Activated T-helper 2 cell treated with anti-CD3 and anti-CD28 coated beads, Interferon-gamma antibody, Interleukin-2, Interleukin-4, amounts not matched to agents 10 μg/mL and 5 μg/mL and 100 μg/mL, durations not matched to agents 14 hours and 24 hours and 36 hours (primary cell): ENCODE results near the gene EPHA8. TPM values are rescaled to one million over a fixed set of nuclear protein-coding genes. Genes with fewer than 3 reads are reported as not detected.

Experiments
- DNase-seq: peaks from one replicate; pipeline ENCODE4 v3.0.0; 2021; ENCODE audit warnings: low spot score
- H3K27ac Mint-ChIP-seq: one replicate; pipeline ENCODE4 v1.8.0; 2021; ENCODE audit warnings: mixed read lengths
- H3K27me3 Mint-ChIP-seq: one replicate; pipeline ENCODE4 v1.8.0; 2021; ENCODE audit warnings: low read depth, mixed read lengths
- H3K36me3 Mint-ChIP-seq: one replicate; pipeline ENCODE4 v1.8.0; 2021; ENCODE audit warnings: low read depth, mixed read lengths
- H3K4me1 Mint-ChIP-seq: one replicate; pipeline ENCODE4 v1.8.0; 2021; ENCODE audit warnings: low read depth, mixed read lengths
- H3K4me3 Mint-ChIP-seq: one replicate; pipeline ENCODE4 v1.8.0; 2021; ENCODE audit warnings: low read depth, mild to moderate bottlenecking, moderate library complexity, mixed read lengths
- H3K9me3 Mint-ChIP-seq: one replicate; pipeline ENCODE4 v1.8.0; 2021; ENCODE audit warnings: mixed read lengths
- intact Hi-C: fragments of 100-400 bp; cut with micrococcal nuclease; formaldehyde crosslinking; loops from one replicate; pipeline ENCODE4 v1.15.1; 2023
- total RNA-seq: library from RNA; stranded (reverse); gene quantifications from 2 replicates; pipeline ENCODE4 v1.2.3, GENCODE V29; 2022

EPHA8 gene
- total RNA-seq, 1 donor from 2014 or later = not detected

DNA sequence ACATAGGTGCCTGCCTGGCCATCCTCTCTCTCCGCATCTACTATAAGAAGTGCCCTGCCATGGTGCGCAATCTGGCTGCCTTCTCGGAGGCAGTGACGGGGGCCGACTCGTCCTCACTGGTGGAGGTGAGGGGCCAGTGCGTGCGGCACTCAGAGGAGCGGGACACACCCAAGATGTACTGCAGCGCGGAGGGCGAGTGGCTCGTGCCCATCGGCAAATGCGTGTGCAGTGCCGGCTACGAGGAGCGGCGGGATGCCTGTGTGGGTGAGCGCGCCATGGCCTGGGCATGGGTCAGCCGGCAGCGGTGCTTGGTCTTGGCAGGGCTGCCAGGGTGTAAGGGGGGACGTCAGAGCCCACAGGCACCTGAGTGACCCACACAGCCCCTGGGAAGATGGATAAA lies 13.3 kb downstream of the EPHA8 start:
- Mint-ChIP-seq H3K4me1 (no peaks in the 10 kb centered on the region), H3K36me3 (no peaks in the 10 kb centered on the region), H3K27ac (no peak overlapping the region), H3K9me3 (peaks cover 25% of the 10 kb centered on the region), H3K27me3 (peaks cover 2% of the 10 kb centered on the region), H3K4me3 (no peak overlapping the region)
- DNase-seq = no peak
- intact Hi-C loops = no loop called here

DNA sequence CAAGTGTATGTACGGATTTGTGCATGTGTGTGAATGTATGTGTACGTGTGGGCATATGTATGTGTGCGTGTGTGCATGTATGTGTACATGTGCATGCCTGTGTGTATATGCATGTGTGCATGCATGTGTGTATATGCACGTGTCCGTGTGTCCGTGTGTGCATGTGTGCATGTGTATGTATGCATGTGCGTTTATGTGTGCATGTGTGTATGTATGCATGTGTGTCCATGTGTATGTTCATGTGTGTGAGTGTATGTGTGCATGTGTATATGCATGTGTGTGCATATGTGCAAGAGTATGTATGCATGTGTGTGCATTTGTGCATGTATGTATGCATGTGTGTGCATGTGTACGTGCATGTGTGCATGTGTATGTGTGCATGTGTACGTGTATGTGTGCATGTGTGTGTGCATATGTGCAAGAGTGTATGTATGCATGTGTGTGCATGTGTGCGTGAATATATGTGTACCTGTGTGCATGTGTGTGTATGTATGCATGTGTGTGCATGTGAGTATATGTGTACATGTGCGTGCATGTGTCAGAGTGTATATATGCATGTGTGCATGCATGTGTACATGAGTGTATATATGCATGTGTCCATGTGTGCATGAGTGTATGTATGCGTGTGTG lies 15.6 kb downstream of the EPHA8 start:
- Mint-ChIP-seq H3K4me3 (no peak overlapping the region), H3K4me1 (no peaks in the 10 kb centered on the region), H3K36me3 (no peaks in the 10 kb centered on the region), H3K9me3 (peaks cover 25% of the 10 kb centered on the region), H3K27ac (no peak overlapping the region), H3K27me3 (no peaks in the 10 kb centered on the region)
- no peak for DNase-seq
- intact Hi-C loops = no loop called here

DNA sequence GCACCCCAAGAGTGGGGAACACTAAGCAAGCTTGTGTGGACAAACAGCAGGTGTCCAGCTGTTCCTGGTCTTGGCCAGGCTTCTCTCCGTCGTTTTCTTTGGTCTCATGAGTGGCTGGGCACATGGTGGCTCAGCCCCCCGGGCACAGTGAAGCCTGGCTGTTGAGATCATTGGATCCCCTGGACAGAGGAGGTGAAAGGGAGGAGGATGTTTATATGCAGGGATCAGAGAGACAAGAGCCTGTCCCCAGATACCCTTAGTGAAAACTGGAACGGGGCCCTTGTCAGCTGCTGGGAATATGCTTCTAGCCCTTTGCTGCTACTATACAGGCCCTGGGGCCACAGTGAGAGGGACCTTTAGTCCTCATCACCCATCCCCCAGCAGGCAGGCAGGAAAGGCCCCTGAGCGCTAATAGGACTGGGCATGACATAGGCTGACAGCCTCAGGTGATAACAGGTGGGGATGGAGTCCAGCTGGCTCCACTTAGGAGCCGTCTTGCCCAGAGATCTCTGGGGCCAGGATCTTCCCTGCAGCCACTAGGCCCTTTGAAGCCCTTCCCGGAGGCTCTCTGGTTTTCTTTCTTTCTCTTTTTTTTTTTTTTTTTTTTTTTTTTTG lies 16.4 kb downstream of the EPHA8 start:
- no peaks in the 10 kb centered on the region for H3K27me3 Mint-ChIP-seq
- no peak overlapping the region for H3K27ac Mint-ChIP-seq
- H3K4me1 Mint-ChIP-seq = no peaks in the 10 kb centered on the region
- no peak overlapping the region for H3K4me3 Mint-ChIP-seq
- H3K36me3 Mint-ChIP-seq = no peaks in the 10 kb centered on the region
- no peak for DNase-seq
- intact Hi-C loops = no loop called here
- peaks cover 25% of the 10 kb centered on the region for H3K9me3 Mint-ChIP-seq

DNA sequence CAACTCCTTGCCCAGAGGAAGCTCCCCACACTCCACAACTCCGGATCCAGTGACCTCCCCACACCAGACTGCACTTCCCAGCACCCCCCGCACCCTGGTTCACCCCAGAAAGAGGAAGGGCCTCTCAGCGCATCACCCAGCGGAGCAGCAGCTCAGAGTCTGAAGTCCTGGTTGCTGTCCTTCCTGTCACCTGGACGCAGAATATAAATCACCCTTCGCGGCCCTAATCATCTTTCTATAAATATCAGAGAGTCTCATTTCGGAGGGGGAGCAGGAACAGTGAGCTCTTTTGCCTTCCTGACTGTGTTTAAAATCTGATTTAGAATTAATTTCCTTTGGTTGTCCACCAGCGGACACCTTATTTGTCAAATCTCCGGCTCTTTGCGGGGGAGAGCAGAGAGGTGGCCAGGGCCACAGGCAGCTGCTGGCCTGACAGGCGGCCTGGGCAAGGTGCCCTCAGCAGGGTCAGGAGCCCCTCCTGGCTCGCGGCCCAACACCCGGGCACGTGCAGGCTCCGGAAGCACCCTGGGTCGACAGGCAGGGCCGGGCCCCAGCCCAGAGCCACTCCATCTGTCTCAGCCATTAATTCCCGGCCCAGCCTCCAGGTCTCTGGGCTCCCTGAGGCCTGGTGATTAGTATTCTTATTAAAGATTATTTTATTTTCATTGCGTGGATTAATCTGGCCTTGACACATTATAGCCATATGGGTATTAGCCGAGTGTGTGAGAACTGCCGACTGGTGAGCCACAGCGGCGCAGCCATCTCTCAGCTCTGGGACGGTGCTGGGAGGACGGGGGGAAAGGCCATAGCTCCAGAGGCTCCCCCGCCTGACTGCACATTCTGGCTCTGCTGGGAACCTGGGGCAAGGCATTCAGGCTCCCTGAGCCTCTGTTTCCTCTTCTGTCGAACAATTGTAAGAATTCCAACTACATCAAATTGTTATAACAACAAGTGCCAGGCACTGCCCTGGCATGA lies 19.7 kb downstream of the EPHA8 start:
- H3K27me3 Mint-ChIP-seq = no peaks in the 10 kb centered on the region

DNA sequence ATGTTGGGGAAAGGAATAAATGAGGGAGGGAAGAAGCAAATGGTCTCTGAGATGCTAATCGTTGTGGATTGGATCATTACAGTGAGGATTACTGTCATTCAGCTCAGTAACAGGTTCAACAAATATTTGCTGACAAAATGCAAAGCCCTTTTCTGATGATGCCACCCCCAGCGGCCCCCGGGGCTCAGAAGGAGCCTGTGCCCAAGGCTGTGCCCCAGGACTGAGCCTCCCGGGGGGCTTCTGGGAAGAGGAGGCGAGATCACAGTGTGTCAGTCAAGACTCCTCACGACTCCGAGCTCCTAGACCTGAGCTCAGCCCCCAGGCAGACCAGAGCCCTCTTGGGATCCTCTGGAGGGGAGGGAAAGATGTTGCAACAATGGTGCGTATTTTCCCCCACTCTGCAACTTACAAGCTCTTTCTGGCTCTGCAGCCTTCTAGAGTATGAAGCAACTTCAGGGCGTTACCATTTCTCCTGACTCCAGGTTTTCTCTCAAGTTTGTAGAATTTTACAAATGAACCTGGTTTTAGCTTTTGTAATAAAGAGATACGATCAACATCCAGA lies 20.8 kb downstream of the EPHA8 start:
- Mint-ChIP-seq H3K27me3 (no peaks in the 10 kb centered on the region), H3K4me3 (no peak overlapping the region), H3K4me1 (no peaks in the 10 kb centered on the region), H3K27ac (no peak overlapping the region), H3K9me3 (peaks cover 4% of the 10 kb centered on the region), H3K36me3 (no peaks in the 10 kb centered on the region)
- no peak for DNase-seq
- intact Hi-C loops = no loop called here

More for the DNA sequence above, 19.7 kb downstream of the EPHA8 start:
- Mint-ChIP-seq H3K4me1 (no peaks in the 10 kb centered on the region), H3K9me3 (peaks cover 15% of the 10 kb centered on the region), H3K27ac (no peak overlapping the region), H3K36me3 (no peaks in the 10 kb centered on the region), H3K4me3 (no peak overlapping the region)
- no peak for DNase-seq
- intact Hi-C loops = no loop called here

DNA sequence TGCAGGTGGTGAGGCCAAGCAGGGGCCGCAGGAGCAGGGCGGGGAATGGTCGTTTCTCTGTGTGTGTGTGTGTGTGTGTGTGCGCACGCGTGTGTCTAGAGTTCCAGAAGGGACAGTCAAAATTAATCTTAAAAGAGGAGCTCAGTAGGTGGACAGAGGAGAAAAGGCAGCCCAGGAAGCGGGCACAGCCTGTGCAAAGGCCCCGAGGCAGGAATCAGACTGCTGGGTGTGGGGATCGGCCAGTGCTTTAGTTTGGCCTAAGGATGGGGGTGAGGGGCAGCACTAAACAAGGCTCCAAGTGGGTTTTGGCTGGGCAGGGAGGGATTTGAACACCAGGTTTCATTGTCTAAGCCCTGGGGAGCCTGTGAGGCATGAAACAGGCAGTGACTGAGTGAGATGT lies 21.7 kb downstream of the EPHA8 start:
- Mint-ChIP-seq H3K27me3 (no peaks in the 10 kb centered on the region), H3K4me1 (no peaks in the 10 kb centered on the region), H3K9me3 (no peaks in the 10 kb centered on the region), H3K27ac (no peak overlapping the region), H3K36me3 (no peaks in the 10 kb centered on the region), H3K4me3 (no peak overlapping the region)
- intact Hi-C loops = no loop called here
- DNase-seq = no peak

DNA sequence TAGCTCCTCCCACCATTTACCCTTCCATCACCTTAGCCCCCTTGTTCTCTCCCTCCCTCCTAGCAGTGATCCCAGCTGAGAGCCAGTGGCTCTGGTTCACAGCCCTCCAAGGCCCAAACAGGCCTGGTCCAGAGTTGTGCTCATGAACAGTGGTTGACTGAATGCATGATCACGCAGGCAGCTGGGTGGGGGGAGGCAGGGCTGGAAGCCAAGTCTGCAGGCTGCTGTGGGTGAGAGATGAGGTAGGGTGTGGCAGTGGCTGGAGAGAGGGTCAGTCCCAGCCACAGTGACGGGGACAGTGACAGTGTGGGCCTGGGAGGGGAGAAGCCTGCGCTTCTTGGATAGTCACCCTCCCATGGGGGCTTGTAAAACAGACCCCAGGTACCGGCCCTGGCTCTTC lies 22.2 kb downstream of the EPHA8 start:
- no peak overlapping the region for H3K27ac Mint-ChIP-seq
- no peak overlapping the region for H3K4me3 Mint-ChIP-seq
- H3K36me3 Mint-ChIP-seq = no peaks in the 10 kb centered on the region
- DNase-seq = no peak
- H3K9me3 Mint-ChIP-seq = no peaks in the 10 kb centered on the region
- intact Hi-C loops = no loop called here
- H3K27me3 Mint-ChIP-seq = no peaks in the 10 kb centered on the region
- no peaks in the 10 kb centered on the region for H3K4me1 Mint-ChIP-seq

DNA sequence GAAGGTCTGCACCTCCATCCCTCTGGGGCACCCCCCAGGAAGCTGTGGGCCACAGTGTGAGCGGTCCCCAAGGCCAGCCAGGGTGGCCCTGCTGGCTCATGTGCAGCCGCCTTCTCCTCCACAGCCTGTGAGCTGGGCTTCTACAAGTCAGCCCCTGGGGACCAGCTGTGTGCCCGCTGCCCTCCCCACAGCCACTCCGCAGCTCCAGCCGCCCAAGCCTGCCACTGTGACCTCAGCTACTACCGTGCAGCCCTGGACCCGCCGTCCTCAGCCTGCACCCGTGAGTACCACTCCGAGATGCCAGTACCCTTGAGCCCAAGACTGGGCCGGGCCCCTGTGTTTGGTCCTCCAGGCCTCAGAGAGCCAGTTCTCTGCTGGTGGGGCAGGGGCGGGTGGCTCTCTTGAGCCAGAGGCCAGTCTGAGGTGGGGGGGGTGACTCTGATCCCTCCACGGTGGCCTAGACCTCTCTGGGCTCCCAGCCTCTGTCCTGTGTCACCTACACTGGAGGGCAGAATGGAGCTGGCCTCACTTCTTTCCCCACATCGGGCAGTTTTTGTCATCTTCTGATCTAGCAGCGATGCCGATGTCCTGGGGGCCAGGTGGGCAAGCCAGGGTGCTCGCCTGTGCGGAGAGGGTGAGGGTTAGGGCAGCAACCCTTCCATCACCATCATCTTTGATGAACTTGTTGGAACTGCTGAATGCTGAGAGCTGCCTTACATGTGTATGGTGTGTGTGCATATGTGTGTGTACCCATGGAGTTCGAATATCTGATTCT lies 23.3 kb downstream of the EPHA8 start:
- intact Hi-C loops = no loop called here
- Mint-ChIP-seq H3K27ac (no peak overlapping the region), H3K4me1 (no peaks in the 10 kb centered on the region), H3K4me3 (no peak overlapping the region), H3K36me3 (no peaks in the 10 kb centered on the region), H3K27me3 (no peaks in the 10 kb centered on the region), H3K9me3 (no peaks in the 10 kb centered on the region)
- no peak for DNase-seq

DNA sequence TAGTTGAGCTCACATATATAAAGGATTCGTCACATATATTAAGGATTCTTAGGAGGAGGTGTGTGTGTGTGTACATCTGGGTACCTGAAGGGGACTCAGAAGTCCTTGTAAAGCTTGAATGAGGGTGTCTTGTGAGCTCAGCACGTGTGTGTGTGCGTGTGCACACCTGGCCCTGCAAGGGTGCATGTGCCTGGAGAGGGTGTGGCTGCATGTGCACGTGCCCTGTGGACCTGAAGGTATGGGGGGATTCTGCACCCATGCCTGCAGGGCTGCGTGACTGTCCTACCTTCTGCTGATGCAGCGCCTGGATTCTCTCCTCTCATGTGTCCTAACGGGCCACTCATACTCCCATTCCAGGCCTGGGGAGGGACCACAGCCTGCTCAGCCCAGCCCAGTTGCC lies 24.0 kb downstream of the EPHA8 start:
- Mint-ChIP-seq H3K4me1 (no peaks in the 10 kb centered on the region), H3K27me3 (no peaks in the 10 kb centered on the region), H3K4me3 (no peak overlapping the region), H3K36me3 (no peaks in the 10 kb centered on the region), H3K27ac (no peak overlapping the region), H3K9me3 (no peaks in the 10 kb centered on the region)
- intact Hi-C loops = no loop called here
- no peak for DNase-seq

DNA sequence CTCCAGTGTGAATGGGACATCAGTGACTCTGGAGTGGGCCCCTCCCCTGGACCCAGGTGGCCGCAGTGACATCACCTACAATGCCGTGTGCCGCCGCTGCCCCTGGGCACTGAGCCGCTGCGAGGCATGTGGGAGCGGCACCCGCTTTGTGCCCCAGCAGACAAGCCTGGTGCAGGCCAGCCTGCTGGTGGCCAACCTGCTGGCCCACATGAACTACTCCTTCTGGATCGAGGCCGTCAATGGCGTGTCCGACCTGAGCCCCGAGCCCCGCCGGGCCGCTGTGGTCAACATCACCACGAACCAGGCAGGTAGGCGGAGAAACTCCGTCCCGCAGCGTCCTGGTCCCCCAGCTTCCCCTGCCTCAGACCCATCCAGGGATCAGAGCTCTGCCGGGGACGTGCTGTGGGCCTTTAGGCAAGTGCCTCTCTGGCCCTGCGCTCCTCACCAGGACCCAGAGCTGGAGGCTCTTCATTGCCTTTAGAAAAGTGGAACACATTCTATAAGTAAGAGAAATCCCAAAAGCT lies 25.7 kb downstream of the EPHA8 start:
- Mint-ChIP-seq H3K4me1 (no peaks in the 10 kb centered on the region), H3K9me3 (no peaks in the 10 kb centered on the region), H3K27ac (no peak overlapping the region), H3K36me3 (no peaks in the 10 kb centered on the region), H3K27me3 (no peaks in the 10 kb centered on the region), H3K4me3 (no peak overlapping the region)
- intact Hi-C loops = no loop called here
- DNase-seq = no peak

DNA sequence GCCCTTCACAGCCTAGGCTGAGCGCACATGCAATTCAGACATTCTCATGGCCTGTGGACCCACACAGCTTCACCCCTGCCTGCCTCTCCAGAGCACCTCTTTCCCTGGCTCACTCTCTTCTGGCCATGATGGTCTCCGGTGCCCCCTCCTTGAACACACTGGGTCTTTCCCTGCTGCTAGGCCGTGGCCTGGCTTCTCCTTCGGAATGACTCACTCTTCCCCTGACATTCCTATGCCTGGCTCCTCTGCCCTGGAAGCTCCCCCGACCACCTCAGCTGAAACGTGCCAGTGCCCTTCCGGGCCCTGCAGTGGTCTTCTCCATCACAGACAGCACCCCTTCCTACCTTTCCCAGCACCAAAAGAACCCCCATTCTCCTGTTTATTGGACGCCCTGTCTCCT lies 28.3 kb downstream of the EPHA8 start:
- Mint-ChIP-seq H3K27ac (no peak overlapping the region), H3K27me3 (no peaks in the 10 kb centered on the region), H3K4me1 (no peaks in the 10 kb centered on the region), H3K9me3 (no peaks in the 10 kb centered on the region), H3K4me3 (no peak overlapping the region), H3K36me3 (no peaks in the 10 kb centered on the region)
- no peak for DNase-seq
- intact Hi-C loops = no loop called here

DNA sequence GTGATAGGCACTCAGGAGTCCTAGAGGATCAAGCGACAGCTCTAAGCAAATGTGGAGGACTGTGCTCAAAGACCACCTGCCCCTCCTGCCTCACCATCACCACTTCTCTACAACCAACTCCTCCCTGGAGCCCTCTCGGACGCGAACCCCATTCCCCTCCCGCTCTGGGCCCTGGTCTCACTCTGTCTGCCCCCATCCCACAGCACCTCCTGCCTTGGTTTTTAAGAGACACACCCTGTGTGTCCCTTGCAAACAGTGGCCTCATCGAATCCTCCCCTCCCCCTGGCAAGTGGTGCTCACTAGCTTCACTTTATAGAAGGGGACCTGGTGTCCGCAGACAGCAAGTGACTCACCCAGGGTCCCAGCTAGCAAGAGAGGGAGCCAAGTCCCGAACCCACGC lies 28.8 kb downstream of the EPHA8 start:
- Mint-ChIP-seq H3K27ac (no peak overlapping the region), H3K4me1 (no peaks in the 10 kb centered on the region), H3K36me3 (no peaks in the 10 kb centered on the region), H3K27me3 (no peaks in the 10 kb centered on the region), H3K9me3 (no peaks in the 10 kb centered on the region), H3K4me3 (no peak overlapping the region)
- intact Hi-C loops = no loop called here
- no peak for DNase-seq
